ENCODE measurements around the gene MAGI2. TPM values are rescaled to one million over a fixed set of nuclear protein-coding genes. Genes with fewer than 3 reads are reported as not detected.

Gene MAGI2
- total RNA-seq, 1 experiment from 2014 or later, result 0.56 TPM

GRCh38 chr7:78835897-78836296 lies 617.6 kb downstream of the MAGI2 start:
- no peak overlapping the region for H3K4me3 ChIP-seq

GRCh38 chr7:78828317-78828716 lies 625.1 kb downstream of the MAGI2 start:
- DNase-seq, result no peak
- no peak overlapping the region for H3K4me3 ChIP-seq
- no peaks in the 10 kb centered on the region for H3K36me3 ChIP-seq
- H3K9me3 ChIP-seq, result no peaks in the 10 kb centered on the region
- H3K27me3 ChIP-seq, result no peaks in the 10 kb centered on the region

More at GRCh38 chr7:78835897-78836296, 617.6 kb downstream of the MAGI2 start:
- DNase-seq, result no peak
- H3K9me3 ChIP-seq, result no peaks in the 10 kb centered on the region
- H3K36me3 ChIP-seq, result no peaks in the 10 kb centered on the region
- no peaks in the 10 kb centered on the region for H3K27me3 ChIP-seq

DNA sequence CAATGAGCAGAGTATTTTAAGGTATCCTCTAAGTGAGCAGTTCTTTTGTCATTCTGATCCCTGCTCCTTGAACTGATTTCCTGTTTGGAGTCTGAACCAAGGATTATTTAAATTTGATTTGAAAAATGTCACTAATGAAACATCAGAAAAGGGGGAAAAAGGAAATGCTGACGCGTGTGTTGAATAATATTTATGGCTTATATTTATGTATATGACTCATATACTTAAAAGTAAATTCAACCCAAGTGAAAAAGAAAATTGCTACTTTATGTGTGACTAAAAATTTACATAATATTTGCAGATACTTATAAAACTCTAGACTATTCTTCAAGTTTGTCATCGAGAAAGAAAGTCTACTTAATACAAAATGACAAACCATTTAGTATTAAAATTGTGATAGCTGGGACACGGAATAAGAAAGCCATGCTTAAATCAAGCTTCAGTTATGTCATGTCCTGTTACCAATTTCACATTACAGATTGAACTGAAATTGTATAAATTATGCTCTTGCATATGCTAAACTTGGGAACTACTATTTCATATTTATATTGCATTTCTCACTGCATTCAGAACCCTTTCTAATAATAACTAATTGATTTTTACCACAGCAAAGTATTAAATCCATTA lies 649.9 kb downstream of the MAGI2 start:
- Histone ChIP-seq H3K27me3 (no peaks in the 10 kb centered on the region), H3K9me3 (no peaks in the 10 kb centered on the region), H3K36me3 (no peaks in the 10 kb centered on the region), H3K4me3 (no peak overlapping the region)
- no peak for DNase-seq

DNA sequence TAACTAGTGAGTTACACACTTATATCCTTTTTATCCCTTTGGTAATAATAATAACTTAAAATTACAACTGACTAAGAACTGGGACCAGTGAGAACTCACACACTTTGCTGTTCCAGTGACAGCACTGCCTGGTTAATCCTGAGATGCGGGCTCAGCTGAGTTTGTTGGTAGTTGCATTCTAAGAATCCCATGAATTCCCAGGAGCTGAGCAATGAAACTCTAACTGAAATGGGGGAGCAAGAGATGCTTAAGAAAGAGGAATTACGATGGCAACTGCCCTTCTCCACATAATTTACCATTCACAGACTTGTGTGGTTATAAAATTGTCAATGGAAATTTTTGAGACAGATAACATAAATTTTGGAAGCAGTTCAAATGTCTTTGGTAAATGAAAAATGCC lies 659.4 kb downstream of the MAGI2 start:
- no peak for DNase-seq
- Histone ChIP-seq H3K4me3 (no peak overlapping the region), H3K36me3 (no peaks in the 10 kb centered on the region), H3K27me3 (no peaks in the 10 kb centered on the region), H3K9me3 (no peaks in the 10 kb centered on the region)

DNA sequence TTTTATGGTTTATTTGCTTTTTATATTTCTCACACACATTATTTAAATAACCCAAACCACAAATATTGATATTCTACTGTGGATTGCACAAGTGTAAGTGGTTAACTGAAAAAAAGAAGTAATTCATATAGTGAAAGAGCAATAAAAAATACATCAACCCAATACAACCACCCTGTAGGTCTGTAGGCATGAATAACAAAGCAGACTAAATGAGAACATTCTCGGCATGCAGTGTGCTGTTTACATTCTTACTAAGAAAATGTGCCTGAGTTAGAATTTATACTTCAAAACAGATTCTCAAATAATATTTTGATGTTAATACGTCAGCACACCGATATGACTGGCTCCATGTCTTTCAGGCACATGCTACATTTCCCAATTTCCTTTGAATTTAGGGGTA lies 660.8 kb downstream of the MAGI2 start:
- DNase-seq, result no peak
- no peaks in the 10 kb centered on the region for H3K36me3 ChIP-seq
- no peaks in the 10 kb centered on the region for H3K9me3 ChIP-seq
- H3K4me3 ChIP-seq, result no peak overlapping the region
- H3K27me3 ChIP-seq, result no peaks in the 10 kb centered on the region

DNA sequence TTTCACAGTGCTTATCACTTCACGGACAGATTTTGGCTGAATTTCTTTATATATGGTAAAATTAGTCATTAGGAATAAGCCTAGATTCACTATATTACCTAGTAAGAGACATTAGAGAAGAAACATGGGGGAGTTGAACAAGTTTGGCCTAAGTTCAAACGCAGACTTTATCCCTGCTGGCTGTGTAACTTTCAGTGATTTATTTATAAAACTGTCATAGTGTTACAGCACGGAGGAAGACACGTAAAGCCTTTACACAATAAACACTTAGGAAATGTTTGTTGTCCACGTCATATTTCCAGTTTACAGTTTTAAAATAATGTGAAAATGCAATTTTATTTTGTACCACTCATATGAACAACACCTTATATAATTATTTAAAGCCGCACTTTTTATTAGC lies 661.5 kb downstream of the MAGI2 start:
- no peaks in the 10 kb centered on the region for H3K27me3 ChIP-seq
- no peak overlapping the region for H3K4me3 ChIP-seq
- no peak for DNase-seq
- no peaks in the 10 kb centered on the region for H3K9me3 ChIP-seq
- H3K36me3 ChIP-seq, result no peaks in the 10 kb centered on the region

DNA sequence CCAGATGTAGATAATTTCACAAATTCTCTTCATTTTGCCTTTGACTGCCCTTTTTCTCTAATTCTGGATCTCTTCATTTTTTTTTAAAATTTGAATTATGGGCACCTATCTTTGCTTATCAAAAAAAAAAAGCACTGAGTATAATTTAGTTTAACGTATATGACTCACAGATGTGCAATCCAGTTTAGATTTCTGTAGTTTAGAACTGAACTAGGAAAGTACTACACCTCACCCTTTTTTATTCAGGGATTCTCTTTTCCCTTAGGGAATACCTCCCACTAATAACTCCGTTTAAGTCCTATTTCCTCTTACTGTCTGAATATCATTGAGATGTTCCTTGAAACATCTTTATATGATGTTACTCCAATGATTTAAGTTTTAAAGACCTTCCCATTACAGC lies 665.0 kb downstream of the MAGI2 start:
- DNase-seq, result no peak

DNA sequence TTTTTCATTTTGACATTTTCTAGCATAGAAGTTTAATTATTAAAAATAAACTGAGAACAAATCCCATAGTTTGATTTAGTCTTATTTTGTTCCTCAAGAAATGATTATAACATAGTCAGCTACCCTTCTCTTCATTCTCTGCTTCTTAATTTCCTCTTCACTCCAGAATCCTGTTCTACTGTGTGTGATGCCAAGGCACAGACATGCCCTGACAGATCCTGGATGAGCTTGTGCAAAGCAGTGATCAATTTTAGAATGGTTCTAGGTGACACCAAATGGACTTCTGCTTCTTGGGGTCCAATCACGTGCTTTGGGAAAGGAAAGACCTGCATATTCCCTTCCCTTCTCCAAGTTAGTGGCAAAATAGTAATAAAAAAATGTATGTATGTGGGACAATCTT lies 665.6 kb downstream of the MAGI2 start:
- no peaks in the 10 kb centered on the region for H3K27me3 ChIP-seq
- H3K4me3 ChIP-seq, result no peak overlapping the region
- no peak for DNase-seq
- H3K9me3 ChIP-seq, result no peaks in the 10 kb centered on the region
- no peaks in the 10 kb centered on the region for H3K36me3 ChIP-seq

More for the DNA sequence above, 665.0 kb downstream of the MAGI2 start:
- Histone ChIP-seq H3K9me3 (no peaks in the 10 kb centered on the region), H3K36me3 (no peaks in the 10 kb centered on the region), H3K27me3 (no peaks in the 10 kb centered on the region), H3K4me3 (no peak overlapping the region)

DNA sequence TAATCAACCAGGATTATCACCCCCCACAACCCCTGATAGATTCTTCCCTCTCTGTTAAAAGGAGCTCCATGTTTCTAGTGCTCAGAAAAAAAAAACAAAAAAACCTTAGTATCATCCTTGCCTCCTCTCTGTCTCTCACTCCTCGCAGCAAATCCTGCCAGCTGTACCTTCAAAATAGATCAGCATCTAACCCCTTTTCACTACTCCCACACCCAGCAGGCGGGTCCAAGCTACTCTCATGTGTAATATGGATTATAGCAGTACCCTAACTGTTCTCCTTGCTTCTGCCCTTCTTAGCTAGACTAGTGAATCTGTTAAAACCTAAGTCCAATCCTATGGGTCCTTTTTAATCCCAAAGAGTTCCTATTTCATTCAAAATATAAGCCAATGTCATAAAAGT lies 667.4 kb downstream of the MAGI2 start:
- Histone ChIP-seq H3K27me3 (no peaks in the 10 kb centered on the region), H3K4me3 (no peak overlapping the region), H3K9me3 (no peaks in the 10 kb centered on the region), H3K36me3 (no peaks in the 10 kb centered on the region)
- DNase-seq, result no peak

- DNase-seq, result no peak
Measured at GRCh38 chr7:78783179-78783962, 670.1 kb downstream of the MAGI2 start.

DNA sequence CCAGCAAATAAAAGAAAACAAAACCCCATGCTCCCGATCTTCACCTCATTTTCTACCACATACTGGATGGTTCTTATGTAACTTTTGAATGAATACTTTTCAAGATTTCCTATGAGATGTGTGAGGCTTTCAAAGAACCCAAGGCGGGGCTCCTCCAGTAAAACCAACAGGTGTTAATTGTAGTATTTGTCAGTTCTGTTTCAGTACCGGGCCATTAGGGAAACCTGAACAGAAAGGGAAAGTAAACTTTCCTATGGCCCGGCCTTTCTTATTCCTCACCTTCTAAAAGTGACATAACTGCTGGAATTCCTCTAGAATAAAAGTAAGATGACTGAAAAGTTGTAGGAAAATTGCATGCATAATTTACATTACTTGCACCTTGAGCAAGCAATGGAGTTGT lies 672.9 kb downstream of the MAGI2 start:
- no peak for DNase-seq
- H3K9me3 ChIP-seq, result no peaks in the 10 kb centered on the region
- H3K27me3 ChIP-seq, result no peaks in the 10 kb centered on the region
- no peak overlapping the region for H3K4me3 ChIP-seq
- no peaks in the 10 kb centered on the region for H3K36me3 ChIP-seq

More at GRCh38 chr7:78783179-78783962, 670.1 kb downstream of the MAGI2 start:
- no peak overlapping the region for H3K4me3 ChIP-seq
- H3K9me3 ChIP-seq, result no peaks in the 10 kb centered on the region
- no peaks in the 10 kb centered on the region for H3K27me3 ChIP-seq
- H3K36me3 ChIP-seq, result no peaks in the 10 kb centered on the region

GRCh38 chr7:78779788-78780187 lies 673.7 kb downstream of the MAGI2 start:
- no peak overlapping the region for H3K4me3 ChIP-seq
- no peaks in the 10 kb centered on the region for H3K9me3 ChIP-seq
- H3K27me3 ChIP-seq, result no peaks in the 10 kb centered on the region
- H3K36me3 ChIP-seq, result no peaks in the 10 kb centered on the region
- DNase-seq, result no peak

GRCh38 chr7:78777829-78778228 lies 675.6 kb downstream of the MAGI2 start:
- Histone ChIP-seq H3K27me3 (no peaks in the 10 kb centered on the region), H3K9me3 (no peaks in the 10 kb centered on the region), H3K36me3 (no peaks in the 10 kb centered on the region), H3K4me3 (no peak overlapping the region)
- no peak for DNase-seq

DNA sequence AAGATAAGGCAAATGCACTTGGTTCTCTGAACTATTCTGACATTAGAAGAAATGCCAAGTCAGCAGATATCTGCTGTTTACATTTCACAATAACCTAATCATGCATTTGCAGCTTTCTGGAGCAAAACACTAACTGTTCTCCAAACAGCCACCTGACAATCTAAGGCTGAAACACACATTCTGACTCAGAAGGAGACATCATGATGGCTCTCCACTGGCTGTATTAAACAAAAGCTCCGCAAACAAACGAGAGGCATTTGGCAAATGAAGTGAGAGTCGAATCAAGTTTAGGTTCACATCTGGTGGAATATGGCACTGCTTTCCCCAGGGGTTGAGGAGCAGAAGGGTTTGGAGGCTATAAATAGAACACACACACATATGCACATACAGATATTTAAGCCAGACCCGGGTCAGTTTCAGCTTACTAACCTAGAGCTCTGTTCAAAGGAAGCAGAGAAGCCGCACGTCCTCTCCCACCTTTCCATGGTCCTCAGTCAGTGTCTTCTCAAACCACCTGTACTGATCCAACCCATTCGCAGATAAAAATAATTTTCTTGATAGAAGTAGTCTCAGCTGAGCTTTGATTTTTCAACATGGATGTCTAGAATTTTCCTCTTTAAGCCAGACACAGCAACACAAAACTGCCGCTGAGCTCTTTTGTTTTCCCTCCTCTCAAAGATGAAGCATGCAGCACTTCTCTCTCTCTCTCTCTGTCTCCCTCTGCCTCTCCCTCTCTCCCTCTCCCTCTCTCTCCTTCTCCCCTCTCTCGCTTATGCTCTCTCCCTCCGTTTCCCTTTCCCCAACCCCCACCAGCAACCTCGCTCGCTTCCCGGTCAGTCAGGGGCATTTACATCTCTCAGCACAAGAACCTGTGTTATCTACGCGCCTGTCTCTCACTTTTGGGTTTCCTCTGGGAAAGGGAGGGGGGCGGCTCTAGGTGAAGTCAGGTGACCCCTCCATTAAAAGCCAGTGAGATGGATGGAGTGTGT lies 682.8 kb downstream of the MAGI2 start:
- no peak for DNase-seq
- H3K27me3 ChIP-seq, result no peaks in the 10 kb centered on the region
- H3K9me3 ChIP-seq, result no peaks in the 10 kb centered on the region
- H3K4me3 ChIP-seq, result no peak overlapping the region
- no peaks in the 10 kb centered on the region for H3K36me3 ChIP-seq

DNA sequence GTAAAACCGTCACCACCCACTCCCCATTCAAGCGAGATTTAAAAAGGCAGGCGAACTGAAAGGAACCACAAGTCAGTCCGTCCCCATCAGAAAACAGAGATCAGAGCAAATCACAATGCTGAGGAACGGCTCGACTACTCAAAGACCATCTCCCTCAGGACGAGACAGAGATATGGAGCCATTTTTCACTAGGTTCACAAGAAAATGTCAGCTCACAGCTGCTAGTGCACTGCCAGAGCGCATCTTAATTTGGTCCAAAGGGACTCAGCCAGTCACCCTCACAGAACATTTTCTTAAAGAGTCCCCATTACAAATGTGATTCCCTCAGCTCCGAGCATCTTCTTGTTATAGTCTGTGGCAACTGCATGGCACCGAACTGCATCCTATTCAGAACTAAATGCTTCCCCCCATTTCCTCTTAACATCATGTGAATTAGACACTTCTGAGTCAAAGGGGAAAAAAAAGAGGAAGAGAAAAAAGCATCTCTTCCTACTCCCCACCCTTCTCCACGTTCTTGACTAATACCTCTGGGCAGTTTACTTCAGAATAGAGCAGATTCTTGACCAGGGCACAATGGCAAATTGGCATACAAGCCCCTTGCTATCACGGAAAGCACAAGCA lies 683.9 kb downstream of the MAGI2 start:
- DNase-seq, result no peak
- no peaks in the 10 kb centered on the region for H3K27me3 ChIP-seq
- H3K36me3 ChIP-seq, result no peaks in the 10 kb centered on the region
- H3K4me3 ChIP-seq, result peak overlapping the region; percentile 31
- H3K9me3 ChIP-seq, result no peaks in the 10 kb centered on the region

DNA sequence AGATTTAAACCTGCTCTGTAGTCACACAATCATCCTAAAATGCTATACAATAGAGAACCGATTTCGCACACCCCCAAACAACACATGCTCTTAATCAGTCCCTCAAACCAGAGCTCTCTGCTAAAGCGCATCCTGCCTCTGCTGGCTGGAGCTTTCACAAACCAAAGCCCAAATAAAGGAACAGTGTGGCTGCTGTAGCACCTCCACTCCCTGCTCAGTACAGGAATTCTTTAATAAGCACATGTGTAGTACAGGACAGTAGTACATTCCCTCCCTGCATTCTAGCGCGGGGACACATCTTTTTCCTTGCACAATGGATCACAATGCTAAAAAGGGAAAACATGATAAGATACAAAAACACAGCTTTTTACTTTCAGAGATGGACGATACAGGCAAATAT lies 684.6 kb downstream of the MAGI2 start:
- Histone ChIP-seq H3K4me3 (no peak overlapping the region), H3K9me3 (no peaks in the 10 kb centered on the region), H3K27me3 (no peaks in the 10 kb centered on the region), H3K36me3 (no peaks in the 10 kb centered on the region)
- no peak for DNase-seq
